CD4-positive, alpha-beta T cell (primary cell): Measurements from ENCODE around the gene CALB2. TPM values are rescaled to one million over a fixed set of nuclear protein-coding genes. Genes with fewer than 3 reads are reported as not detected.

Source experiments
- ATAC-seq: fragments of 200-7000 bp; cut with Tn5 transposase; one replicate; pipeline ENCODE4 v1.10.0; 2022; ENCODE audit warnings: mild to moderate bottlenecking; ENCODE audit not compliant: poor library complexity
- CTCF ChIA-PET: fragments of 350-600 bp; sonication (Branson Sonifier 250); formaldehyde crosslinking; loops from one replicate; lab custom pipeline; 2021; ENCODE audit warnings: antibody characterized with exemption, inconsistent platforms; lab: Charles Lee
- POLR2A ChIA-PET: fragments of 350-600 bp; sonication (Branson Sonifier 250); formaldehyde crosslinking; loops from one replicate; lab custom pipeline; 2021; ENCODE audit warnings: antibody characterized with exemption, inconsistent platforms; lab: Charles Lee
- DNase-seq, 14 experiments: peaks; one replicate each; pipeline ENCODE4 v3.0.0-alpha.2; 2013 to 2020; ENCODE audit warnings: mixed read lengths in 2 of 14
- H3K27ac ChIP-seq, 2 donors: one replicate each; pipeline versions ENCODE4 v1.5.1 to v1.7.0; 2013; ENCODE audit warnings: low read length in 2 of 2, low read depth in 1 of 2, mild to moderate bottlenecking in 1 of 2
- H3K27me3 ChIP-seq, 2 experiments: 1 replicate in 1 of 2; 2 replicates in 1 of 2; pipeline versions ENCODE4 v1.6.1 to v1.7.0; 2013; ENCODE audit warnings: low read length in 2 of 2, control low read depth in 1 of 2, mild to moderate bottlenecking in 1 of 2, moderate library complexity in 1 of 2; ENCODE audit not compliant: insufficient read depth in 2 of 2, control insufficient read depth in 1 of 2
- H3K36me3 ChIP-seq: one replicate; pipeline ENCODE4 v1.6.1; 2013; ENCODE audit warnings: low read length, control low read depth; ENCODE audit not compliant: insufficient read depth
- H3K4me1 ChIP-seq: one replicate; pipeline ENCODE4 v1.6.1; 2013; ENCODE audit warnings: low read length, control low read depth; ENCODE audit not compliant: insufficient read depth
- H3K4me3 ChIP-seq: one replicate; pipeline ENCODE4 v1.5.1; 2013; ENCODE audit warnings: mild to moderate bottlenecking, low read length, moderate library complexity
- H3K9me3 ChIP-seq, 2 experiments: 1 replicate in 1 of 2; 2 replicates in 1 of 2; pipeline versions ENCODE4 v1.6.1 to v1.7.0; 2013; ENCODE audit warnings: low read length in 2 of 2, mild to moderate bottlenecking in 2 of 2, control low read depth in 1 of 2, moderate library complexity in 1 of 2; ENCODE audit not compliant: control insufficient read depth in 1 of 2, insufficient read depth in 1 of 2
- H3K27ac Mint-ChIP-seq: one replicate; pipeline ENCODE4 v1.8.0; 2020; ENCODE audit warnings: mixed read lengths
- H3K27me3 Mint-ChIP-seq: one replicate; pipeline ENCODE4 v1.8.0; 2021; ENCODE audit warnings: mixed read lengths
- H3K36me3 Mint-ChIP-seq: one replicate; pipeline ENCODE4 v1.8.0; 2021; ENCODE audit warnings: low read depth, mixed read lengths
- H3K4me1 Mint-ChIP-seq: one replicate; pipeline ENCODE4 v1.8.0; 2021; ENCODE audit warnings: low read depth, mixed read lengths
- H3K4me3 Mint-ChIP-seq: one replicate; pipeline ENCODE4 v1.8.0; 2020; ENCODE audit warnings: mild to moderate bottlenecking, mixed read lengths
- H3K9me3 Mint-ChIP-seq: one replicate; pipeline ENCODE4 v1.8.0; 2020; ENCODE audit warnings: mixed read lengths
- intact Hi-C, 2 experiments: fragments of 100-400 bp; cut with DNase I in 1 of 2; cut with micrococcal nuclease in 1 of 2; formaldehyde crosslinking; loops; one replicate each; pipeline versions ENCODE4 v1.15.1 to v1.9.0; 2023 to 2025; cut with DNase I, micrococcal nuclease
- total RNA-seq, 174 experiments: library from RNA in 2 of 174; stranded (reverse) in 2 of 174; gene quantifications; one replicate each; pipeline ENCODE4 v1.2.3 and lab custom pipeline; 2021 to 2026
- TF ChIP-seq, protein P1 (sequence below): fragments of 200-600 bp; IDR thresholded peaks from one replicate; pipeline ENCODE4 v1.8.0; 2022; ENCODE audit warnings: antibody characterized with exemption, mild to moderate bottlenecking

The CALB2 gene
- total RNA-seq, 2 experiments from 2014 or later: not detected

DNA sequence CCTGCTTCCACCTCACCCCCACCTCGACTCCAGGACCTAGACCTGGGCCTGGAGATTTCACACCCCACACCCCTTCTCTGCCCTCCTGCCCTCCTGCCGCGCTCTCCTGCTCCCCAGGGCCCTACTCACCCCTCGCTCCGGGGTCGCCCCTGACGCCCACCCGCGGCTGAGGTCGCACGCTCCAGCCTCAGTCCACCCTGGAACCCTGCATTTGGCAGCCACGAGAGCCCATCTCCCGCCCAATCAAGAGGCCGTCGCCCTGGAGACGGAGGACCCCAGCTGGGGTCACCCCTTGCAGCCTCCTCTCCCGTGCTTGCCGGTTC, 67.2 kb downstream of the CALB2 start:
- peaks cover 0 to 8% of the 10 kb centered on the region in 2 experiments for H3K9me3 ChIP-seq
- H3K4me3 Mint-ChIP-seq: no peak overlapping the region
- H3K36me3 ChIP-seq: no peaks in the 10 kb centered on the region
- peaks cover 63% of the 10 kb centered on the region for H3K27me3 Mint-ChIP-seq
- H3K36me3 Mint-ChIP-seq: no peaks in the 10 kb centered on the region
- no peaks in the 10 kb centered on the region for H3K9me3 Mint-ChIP-seq
- ATAC-seq (no peak), DNase-seq (no peak)
- H3K4me3 ChIP-seq: peak overlapping the region; percentile 45
- peaks cover 11 to 42% of the 10 kb centered on the region in 2 experiments for H3K27me3 ChIP-seq
- no peaks in the 10 kb centered on the region for H3K4me1 ChIP-seq
- TF ChIP-seq, protein P1, sequence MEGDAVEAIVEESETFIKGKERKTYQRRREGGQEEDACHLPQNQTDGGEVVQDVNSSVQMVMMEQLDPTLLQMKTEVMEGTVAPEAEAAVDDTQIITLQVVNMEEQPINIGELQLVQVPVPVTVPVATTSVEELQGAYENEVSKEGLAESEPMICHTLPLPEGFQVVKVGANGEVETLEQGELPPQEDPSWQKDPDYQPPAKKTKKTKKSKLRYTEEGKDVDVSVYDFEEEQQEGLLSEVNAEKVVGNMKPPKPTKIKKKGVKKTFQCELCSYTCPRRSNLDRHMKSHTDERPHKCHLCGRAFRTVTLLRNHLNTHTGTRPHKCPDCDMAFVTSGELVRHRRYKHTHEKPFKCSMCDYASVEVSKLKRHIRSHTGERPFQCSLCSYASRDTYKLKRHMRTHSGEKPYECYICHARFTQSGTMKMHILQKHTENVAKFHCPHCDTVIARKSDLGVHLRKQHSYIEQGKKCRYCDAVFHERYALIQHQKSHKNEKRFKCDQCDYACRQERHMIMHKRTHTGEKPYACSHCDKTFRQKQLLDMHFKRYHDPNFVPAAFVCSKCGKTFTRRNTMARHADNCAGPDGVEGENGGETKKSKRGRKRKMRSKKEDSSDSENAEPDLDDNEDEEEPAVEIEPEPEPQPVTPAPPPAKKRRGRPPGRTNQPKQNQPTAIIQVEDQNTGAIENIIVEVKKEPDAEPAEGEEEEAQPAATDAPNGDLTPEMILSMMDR: no peak
- no peak overlapping the region for H3K27ac Mint-ChIP-seq
- intact Hi-C loops: no loop called here
- H3K4me1 Mint-ChIP-seq: no peaks in the 10 kb centered on the region
- POLR2A ChIA-PET: no interaction called here
- CTCF ChIA-PET: no interaction called here
- no peak overlapping the region for H3K27ac ChIP-seq

DNA sequence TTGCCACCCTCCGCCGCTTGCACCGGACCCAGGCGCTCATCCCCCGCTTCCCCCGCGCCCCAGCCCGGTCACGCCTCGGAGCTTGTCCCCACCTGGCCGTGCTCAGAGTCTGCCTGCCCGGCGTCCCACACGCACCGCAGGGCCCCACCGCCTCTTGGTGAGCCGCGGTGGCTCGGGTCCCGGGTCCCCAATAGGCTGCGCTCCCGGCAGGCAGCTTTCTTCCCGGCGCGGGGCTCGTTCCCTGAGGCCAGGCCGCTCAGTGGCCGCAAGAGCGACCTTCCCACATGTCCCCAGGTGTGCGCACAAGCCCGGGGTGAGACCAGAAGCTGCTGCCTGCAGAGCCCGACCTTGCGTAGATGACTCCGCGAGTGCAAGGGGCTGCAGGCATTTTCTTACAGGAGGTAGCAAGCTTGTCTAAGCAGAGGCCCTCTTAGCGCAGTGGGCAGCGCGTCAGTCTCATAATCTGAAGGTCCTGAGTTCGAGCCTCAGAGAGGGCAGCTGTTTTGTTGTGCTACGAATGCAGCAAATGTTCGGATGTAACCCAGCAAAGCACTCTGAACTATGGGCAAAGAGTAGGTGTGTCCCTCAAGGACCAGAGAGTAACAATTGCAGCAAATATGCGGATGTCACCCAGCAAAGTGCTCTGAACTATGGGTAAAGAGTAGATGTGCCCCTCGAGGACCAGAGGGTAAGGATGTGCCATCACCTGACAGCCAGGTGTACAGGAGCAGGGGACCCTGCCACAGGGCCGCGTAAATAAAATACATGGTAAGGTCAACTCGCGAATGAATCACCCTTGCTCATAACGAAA, 67.8 kb downstream of the CALB2 start:
- intact Hi-C loops: no loop called here
- H3K9me3 ChIP-seq: peaks cover 0 to 8% of the 10 kb centered on the region in 2 experiments
- no peak overlapping the region for H3K27ac ChIP-seq
- peak in 7 of 14 experiments; percentile 8 to 81 (median 23) for DNase-seq
- ChIA-PET POLR2A (no interaction called here), CTCF (no interaction called here)
- no peaks in the 10 kb centered on the region for H3K4me1 ChIP-seq
- peak overlapping the region; percentile 59 for H3K27ac Mint-ChIP-seq
- peak overlapping the region; percentile 45 for H3K4me3 ChIP-seq
- peaks cover 63% of the 10 kb centered on the region for H3K27me3 Mint-ChIP-seq
- peak overlapping the region; percentile 72 for H3K4me3 Mint-ChIP-seq
- H3K4me1 Mint-ChIP-seq: no peaks in the 10 kb centered on the region
- H3K36me3 Mint-ChIP-seq: no peaks in the 10 kb centered on the region
- TF ChIP-seq, protein P1: no peak
- peaks cover 11 to 42% of the 10 kb centered on the region in 2 experiments for H3K27me3 ChIP-seq
- H3K36me3 ChIP-seq: no peaks in the 10 kb centered on the region
- no peaks in the 10 kb centered on the region for H3K9me3 Mint-ChIP-seq
- ATAC-seq: peak; percentile 70

DNA sequence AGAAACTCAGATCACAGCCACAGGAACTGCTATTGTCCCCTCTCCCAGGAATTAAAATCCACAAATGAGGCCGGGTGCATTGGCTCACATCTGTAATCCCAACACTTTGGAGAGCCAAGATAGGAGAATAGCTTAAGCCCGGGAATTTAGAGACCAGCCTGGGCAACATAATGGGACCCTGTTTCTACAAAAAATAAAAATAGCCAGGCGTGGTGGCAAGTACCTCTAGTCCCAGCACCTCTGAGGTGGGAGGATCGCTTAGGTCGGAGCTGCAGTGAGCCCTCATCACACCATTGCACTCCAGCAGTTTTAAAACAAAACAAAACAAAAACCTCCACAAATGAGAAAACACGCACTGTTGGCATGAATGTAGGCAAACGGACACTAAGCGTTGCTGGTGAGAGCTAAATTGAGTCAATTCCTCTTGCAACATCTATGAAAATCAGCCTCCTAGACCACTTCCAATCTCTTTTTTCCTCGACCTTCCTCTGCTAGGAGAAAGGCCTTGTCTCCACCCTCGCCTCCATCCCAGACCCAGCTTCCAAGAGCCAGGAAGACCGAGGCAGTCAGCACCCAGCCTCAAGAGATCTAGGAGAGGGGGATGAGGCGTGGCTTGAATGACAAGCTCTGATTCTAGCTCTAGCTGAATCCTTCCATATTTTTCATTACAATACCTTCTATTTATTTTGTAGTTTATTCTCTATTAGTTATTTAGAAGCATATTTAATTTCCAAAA, 68.5 kb downstream of the CALB2 start:
- ATAC-seq (no peak), DNase-seq (no peak)
- TF ChIP-seq, protein P1: no peak
- Mint-ChIP-seq H3K27me3 (peaks cover 63% of the 10 kb centered on the region), H3K4me1 (no peaks in the 10 kb centered on the region), H3K9me3 (no peaks in the 10 kb centered on the region), H3K4me3 (no peak overlapping the region), H3K36me3 (no peaks in the 10 kb centered on the region), H3K27ac (no peak overlapping the region)
- no peaks in the 10 kb centered on the region for H3K36me3 ChIP-seq
- ChIA-PET POLR2A (no interaction called here), CTCF (no interaction called here)
- intact Hi-C loops: no loop called here
- peak overlapping the region; percentile 45 for H3K4me3 ChIP-seq
- no peaks in the 10 kb centered on the region for H3K4me1 ChIP-seq
- H3K27me3 ChIP-seq: peaks cover 11 to 42% of the 10 kb centered on the region in 2 experiments
- H3K9me3 ChIP-seq: peaks cover 0 to 8% of the 10 kb centered on the region in 2 experiments
- no peak overlapping the region for H3K27ac ChIP-seq
